GM03348 (cell line): ENCODE measurements around the gene CDH11.

ENCODE experiments used
- DNase-seq: peaks from one replicate; pipeline ENCODE4 v3.0.0; 2012; ENCODE audit warnings: low spot score

CDH11 gene

GRCh38 chr16:65069766-65070165, 52.1 kb downstream of the CDH11 start:
- DNase-seq = no peak

- peak; percentile 32 for DNase-seq
Measured at GRCh38 chr16:65069065-65069464, 52.8 kb downstream of the CDH11 start.

DNA sequence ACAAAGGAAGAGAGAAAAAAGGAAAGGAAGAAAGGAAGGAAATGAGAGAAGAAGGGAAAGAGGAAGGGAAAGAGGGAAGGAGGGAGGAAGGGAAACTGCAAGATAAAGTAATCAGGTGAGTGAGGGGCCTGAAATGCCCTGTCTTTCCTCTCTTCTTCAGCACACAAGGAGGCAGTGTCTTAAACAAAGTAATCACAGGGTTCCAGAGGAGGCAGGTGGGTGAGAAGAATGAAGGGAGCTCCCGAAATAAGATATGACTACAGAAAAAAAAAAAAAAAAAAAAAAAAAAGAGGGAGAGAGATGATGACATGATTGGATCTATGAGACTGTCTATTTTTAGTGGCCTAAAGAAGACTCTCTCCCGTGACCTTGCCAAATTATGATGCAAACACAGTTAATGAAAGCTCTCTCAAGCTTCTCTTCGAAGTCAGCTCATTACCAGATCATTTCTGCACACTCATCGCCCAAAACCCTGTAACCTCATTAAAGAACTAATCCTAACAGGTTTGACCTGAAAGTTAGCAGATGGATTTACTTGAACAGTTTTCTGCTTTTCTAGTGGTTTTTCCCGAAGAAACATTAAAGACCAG, 53.6 kb downstream of the CDH11 start:
- peak; percentile 66 for DNase-seq

- no peak for DNase-seq
Measured at GRCh38 chr16:65066651-65067050, 55.2 kb downstream of the CDH11 start.

- DNase-seq = no peak
Measured at GRCh38 chr16:65065031-65065430, 56.8 kb downstream of the CDH11 start.

DNA sequence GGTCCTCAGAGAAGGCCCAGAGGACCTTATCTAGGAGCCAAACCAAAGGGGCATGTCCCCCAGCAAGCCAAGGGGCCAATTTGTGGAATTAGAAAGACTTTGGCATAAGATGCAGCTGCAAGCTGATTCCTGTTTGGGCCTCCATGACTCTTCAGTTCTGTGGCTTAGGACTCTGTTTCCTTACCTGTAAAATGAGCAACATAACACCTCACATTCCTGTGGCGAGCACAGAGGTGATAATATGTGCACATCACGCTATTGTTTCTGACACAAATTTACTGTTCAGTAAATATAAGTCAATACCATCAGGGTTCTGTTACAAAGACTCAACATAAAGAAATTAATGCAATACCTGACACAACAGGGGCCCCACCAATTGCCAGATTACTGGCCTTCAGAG, 57.7 kb downstream of the CDH11 start:
- DNase-seq = no peak

- DNase-seq = no peak
Measured at GRCh38 chr16:65062736-65063583, 58.9 kb downstream of the CDH11 start.

GRCh38 chr16:65061935-65062518, 59.8 kb downstream of the CDH11 start:
- no peak for DNase-seq

- no peak for DNase-seq
Measured at GRCh38 chr16:65061263-65061662, 60.6 kb downstream of the CDH11 start.

- DNase-seq = no peak
Measured at GRCh38 chr16:65059406-65059980, 62.4 kb downstream of the CDH11 start.

DNA sequence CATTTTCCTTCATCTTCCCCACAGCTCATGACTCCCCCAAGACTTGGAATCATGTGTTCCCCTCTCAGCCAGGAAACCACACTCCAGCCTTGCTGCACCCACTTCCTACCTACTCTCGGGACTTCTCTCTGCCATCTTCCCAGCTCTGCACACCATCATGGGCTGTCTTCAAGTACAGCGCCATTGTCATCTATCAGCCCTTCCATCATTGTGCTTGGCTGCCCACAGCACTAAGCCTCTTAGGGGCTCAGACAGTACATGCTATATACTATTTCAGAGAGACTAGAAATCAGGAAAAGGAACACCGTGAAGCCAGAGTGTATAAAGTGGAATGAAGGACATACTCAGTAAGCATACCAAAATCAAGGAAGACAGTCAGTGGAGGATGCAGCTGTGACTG, 64.7 kb downstream of the CDH11 start:
- no peak for DNase-seq

GRCh38 chr16:65054457-65054856, 67.4 kb downstream of the CDH11 start:
- DNase-seq = no peak

GRCh38 chr16:65049679-65050078, 72.2 kb downstream of the CDH11 start:
- no peak for DNase-seq

DNA sequence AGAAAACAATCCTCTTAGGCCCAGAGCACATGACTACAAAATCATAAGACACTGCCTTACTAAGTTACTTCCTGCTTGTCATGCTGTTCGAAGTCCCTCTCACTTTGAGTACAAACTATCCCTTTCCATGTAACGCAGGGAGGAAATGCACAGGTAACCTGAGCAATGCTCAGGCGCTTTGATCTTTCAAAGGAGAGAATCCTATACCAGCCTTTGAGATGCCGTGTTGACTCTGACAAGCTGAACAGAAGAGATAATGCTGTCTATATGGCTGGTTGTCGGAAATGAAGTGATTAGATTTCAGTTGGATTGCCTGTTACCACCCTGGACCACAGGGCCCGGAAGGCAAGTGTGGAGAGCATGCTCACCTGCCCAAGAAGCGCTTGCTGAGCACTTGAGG, 75.9 kb downstream of the CDH11 start:
- no peak for DNase-seq

DNA sequence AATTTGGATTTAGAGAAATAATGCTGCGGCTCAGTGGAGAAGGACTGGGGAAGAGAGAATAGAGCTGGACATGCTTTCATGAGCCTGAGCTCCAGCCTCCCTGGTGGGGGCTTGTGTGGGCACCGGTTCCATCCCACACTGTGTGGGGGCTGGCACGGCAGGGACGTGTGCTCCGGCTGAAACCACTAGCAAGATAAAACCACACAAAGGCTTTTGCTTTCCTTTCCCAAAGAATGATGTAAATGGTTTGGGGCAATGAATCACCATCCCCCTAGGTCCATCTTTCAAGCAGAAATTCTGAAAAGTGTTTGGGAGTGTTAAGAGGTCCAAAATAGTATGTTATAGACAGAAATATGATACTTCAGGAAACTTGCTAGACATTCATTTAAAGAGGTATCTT, 77.0 kb downstream of the CDH11 start:
- peak; percentile 58 for DNase-seq

DNA sequence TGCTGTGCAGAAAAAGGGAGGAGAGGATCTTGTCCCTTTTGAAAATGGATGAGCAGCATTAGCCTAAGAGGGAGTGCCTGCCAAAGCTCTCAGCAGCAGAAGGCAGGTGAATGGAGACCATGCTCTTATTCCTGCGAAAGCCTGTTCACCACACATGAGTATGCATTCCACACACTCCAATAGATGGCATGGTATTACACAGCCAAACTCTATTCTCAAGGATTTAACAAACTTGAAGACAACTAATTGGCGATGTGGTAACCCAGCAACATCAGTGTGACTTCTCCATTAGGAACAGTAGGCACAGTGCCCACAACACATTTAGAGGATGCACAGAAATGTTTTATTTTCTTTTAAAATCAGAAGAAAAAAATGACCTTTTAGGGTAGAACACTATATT, 77.8 kb downstream of the CDH11 start:
- no peak for DNase-seq

- DNase-seq = no peak
Measured at GRCh38 chr16:65042438-65043365, 79.2 kb downstream of the CDH11 start.

GRCh38 chr16:65041667-65042066, 80.2 kb downstream of the CDH11 start:
- no peak for DNase-seq

- DNase-seq = no peak
Measured at GRCh38 chr16:65038100-65038499, 83.8 kb downstream of the CDH11 start.

DNA sequence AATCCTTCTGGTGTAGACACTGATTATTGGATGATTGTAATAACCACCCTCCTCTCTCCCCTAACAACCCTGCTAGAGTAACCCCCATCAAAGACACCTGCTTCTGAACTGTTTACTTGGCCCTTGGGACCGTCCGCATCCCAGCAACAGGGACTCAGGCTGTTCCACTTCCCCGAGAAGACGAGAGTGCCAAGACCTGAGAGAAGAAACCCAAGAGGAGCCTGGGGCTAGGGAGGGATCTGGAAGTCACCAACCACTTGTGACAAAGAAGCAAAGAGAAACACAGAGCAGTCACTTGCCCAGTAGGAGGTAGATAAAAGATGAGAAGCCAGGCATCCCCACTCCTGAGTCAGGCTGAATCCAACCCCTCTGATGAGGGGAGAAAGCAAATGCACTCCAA, 84.3 kb downstream of the CDH11 start:
- no peak for DNase-seq

DNA sequence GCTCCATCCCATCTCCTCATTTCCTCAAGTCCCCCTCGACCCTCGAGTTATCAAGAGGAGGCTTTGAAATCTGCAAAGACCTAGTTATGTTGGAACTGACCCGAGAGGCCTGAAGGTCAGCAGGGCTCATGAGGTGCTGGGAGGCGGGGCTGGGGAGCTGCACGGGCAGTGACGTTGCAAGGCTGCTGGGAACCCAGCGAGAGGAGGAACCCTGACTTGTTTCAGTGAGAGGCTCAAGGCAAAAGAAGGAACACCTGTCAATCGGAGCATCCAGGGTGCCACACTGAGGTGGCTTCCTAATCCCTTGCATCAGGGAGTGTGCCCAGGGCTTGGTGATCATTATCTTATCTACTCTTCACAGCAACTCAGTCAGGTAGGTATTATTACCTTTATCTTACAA, 86.9 kb downstream of the CDH11 start:
- no peak for DNase-seq

DNA sequence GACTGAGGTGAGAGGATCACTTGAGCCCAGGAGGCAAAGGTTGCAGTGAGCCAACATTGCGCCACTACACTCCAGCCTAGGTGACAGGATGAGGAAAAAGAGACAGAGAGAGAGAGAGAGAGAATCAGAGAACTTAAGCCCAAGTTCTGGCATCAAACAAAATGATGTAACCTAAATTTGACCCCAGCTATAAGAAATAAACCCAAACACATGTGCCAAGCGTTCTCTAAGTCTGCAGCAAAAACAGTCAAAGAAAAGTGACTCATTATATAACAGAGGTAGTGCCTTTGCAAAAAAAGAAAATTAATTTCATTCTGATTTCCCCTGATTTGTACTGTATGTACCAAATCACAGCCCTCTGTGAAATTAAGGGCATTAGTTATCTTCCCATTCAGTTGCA, 89.5 kb downstream of the CDH11 start:
- no peak for DNase-seq
